PC-3 (cell line): ENCODE data around the gene HAGHL. TPM values are rescaled to one million over a fixed set of nuclear protein-coding genes. Genes with fewer than 3 reads are reported as not detected.

Experiments
- ATAC-seq: fragments of 200-7000 bp; cut with Tn5 transposase; 2 replicates; pipeline ENCODE4 v1.9.1; 2020; ENCODE audit warnings: mild to moderate bottlenecking, moderate library complexity
- BruUV-seq: library from RNA; stranded (reverse); fragments of 400-500 nt; replicated peaks from 2 replicates; lab custom pipeline; 2021; lab: Mats Ljungman, UMichigan
- CTCF ChIA-PET: fragments of 300-600 bp; sonication (Branson Sonifier 250); formaldehyde crosslinking; loops from one replicate; lab custom pipeline; 2022; ENCODE audit warnings: antibody characterized with exemption; lab: Charles Lee
- POLR2A ChIA-PET: fragments of 300-600 bp; sonication (Branson Sonifier 250); formaldehyde crosslinking; loops from one replicate; lab custom pipeline; 2022; ENCODE audit warnings: antibody characterized with exemption; ENCODE audit not compliant: unreplicated experiment; lab: Charles Lee
- DNase-seq: peaks from one replicate; pipeline ENCODE4 v3.0.0-alpha.2; 2015
- H2AFZ ChIP-seq: fragments of 300-600 bp; sonication (generic); 2 replicates; pipeline ENCODE4 v1.6.0; 2016; ENCODE audit warnings: antibody characterized with exemption, low read length
- H3F3A ChIP-seq: fragments of 300-600 bp; sonication (generic); one replicate; pipeline ENCODE4 v1.6.0; 2017; ENCODE audit warnings: antibody characterized with exemption, low read length, control low read depth, mild to moderate bottlenecking; ENCODE audit not compliant: unreplicated experiment
- H3K27ac ChIP-seq: fragments of 300-600 bp; sonication (generic); 2 replicates; pipeline ENCODE4 v1.5.1; 2016; ENCODE audit warnings: mild to moderate bottlenecking, low read length
- H3K27me3 ChIP-seq: fragments of 300-600 bp; sonication (generic); 2 replicates; pipeline ENCODE4 v1.6.1; 2016; ENCODE audit warnings: low read length, mixed read lengths
- H3K36me3 ChIP-seq: fragments of 300-600 bp; sonication (generic); 2 replicates; pipeline ENCODE4 v1.6.1; 2016; ENCODE audit warnings: low read depth, mixed run types, low read length, mixed read lengths
- H3K4me1 ChIP-seq: fragments of 300-600 bp; sonication (generic); 2 replicates; pipeline ENCODE4 v1.5.1; 2016; ENCODE audit warnings: low read length; ENCODE audit not compliant: insufficient read depth
- H3K4me2 ChIP-seq: fragments of 300-600 bp; sonication (generic); 2 replicates; pipeline ENCODE4 v1.6.0; 2016; ENCODE audit warnings: low read length
- H3K4me3 ChIP-seq: fragments of 300-600 bp; sonication (generic); 2 replicates; pipeline ENCODE4 v1.5.1; 2016; ENCODE audit warnings: mild to moderate bottlenecking, low read length, mixed read lengths
- H3K79me2 ChIP-seq: fragments of 300-600 bp; sonication (generic); 2 replicates; pipeline ENCODE4 v1.6.1; 2017; ENCODE audit warnings: low read length, mixed read lengths
- H3K9ac ChIP-seq: fragments of 300-600 bp; sonication (generic); 2 replicates; pipeline ENCODE4 v1.6.0; 2016; ENCODE audit warnings: mild to moderate bottlenecking, low read length
- H3K9me2 ChIP-seq: fragments of 300-600 bp; sonication (generic); replicated peaks from 2 replicates; pipeline ENCODE4 v1.6.1; 2016; ENCODE audit warnings: mixed run types, low read length, mixed read lengths
- H3K9me3 ChIP-seq: fragments of 300-600 bp; sonication (generic); 2 replicates; pipeline ENCODE4 v1.6.1; 2016; ENCODE audit warnings: low read length, mixed read lengths
- H4K20me1 ChIP-seq: fragments of 300-600 bp; sonication (generic); 2 replicates; pipeline ENCODE4 v1.6.1; 2016; ENCODE audit warnings: low read length, mixed read lengths
- CTCF ChIP-seq: fragments of 300-600 bp; sonication (generic); conservative IDR thresholded peaks from 2 replicates; pipeline ENCODE4 v1.5.1; 2017; ENCODE audit warnings: antibody characterized with exemption, low read depth, mild to moderate bottlenecking, low read length
- EZH2 ChIP-seq: fragments of 300-600 bp; sonication (generic); IDR thresholded peaks from one replicate; pipeline ENCODE4 v1.6.1; 2017; ENCODE audit warnings: antibody characterized with exemption, mild to moderate bottlenecking, low read length; ENCODE audit not compliant: unreplicated experiment
- EZH2phosphoT487 ChIP-seq: fragments of 300-600 bp; sonication (generic); IDR thresholded peaks from 2 replicates; pipeline ENCODE4 v1.6.1; 2018; ENCODE audit warnings: mild to moderate bottlenecking, antibody characterized with exemption, low read length, borderline replicate concordance
- intact Hi-C: fragments of 100-400 bp; cut with micrococcal nuclease; formaldehyde crosslinking; loops from 2 replicates; pipeline ENCODE4 v1.9.0; 2023
- total RNA-seq: library from RNA; depleted of rRNA; stranded (reverse); fragments of >200 nt; gene quantifications from 2 replicates; pipeline ENCODE4 v1.2.3, GENCODE V29; 2014

The HAGHL gene
- total RNA-seq, 1 experiment from 2014 or later = 16.4 TPM

DNA sequence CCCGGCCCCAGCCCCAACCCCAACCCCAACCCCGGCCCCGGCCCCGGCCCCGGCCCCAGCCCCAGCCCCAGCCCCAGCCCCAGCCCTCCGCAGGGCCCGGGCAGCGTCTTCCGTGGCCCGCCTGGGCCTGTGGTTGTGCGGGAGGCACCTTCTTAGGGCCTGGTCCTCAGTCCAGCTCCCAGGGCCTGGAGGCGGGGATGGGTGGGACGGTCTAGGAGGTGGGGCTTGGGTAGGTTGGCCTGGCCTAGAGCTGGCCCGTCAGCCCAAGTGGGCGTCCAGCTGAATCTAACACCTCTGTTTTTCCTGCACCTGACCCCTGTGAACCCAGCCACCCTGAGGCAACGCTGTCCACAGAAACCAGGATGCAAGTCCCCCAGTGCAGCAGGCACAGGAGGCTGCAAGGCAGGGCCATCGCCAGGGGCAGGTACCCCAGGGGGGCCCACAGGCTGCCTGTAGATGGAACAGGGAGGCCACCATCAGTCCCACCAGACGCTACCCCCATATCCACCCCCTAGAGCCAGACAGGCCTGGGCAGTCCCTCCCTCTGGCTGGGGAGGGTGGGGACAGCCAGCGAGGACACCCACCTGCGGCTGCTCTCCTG lies 42.4 kb downstream of the HAGHL start:
- H3K27ac ChIP-seq = no peak overlapping the region
- no peak for ATAC-seq
- H2AFZ ChIP-seq = no peak overlapping the region
- H3K9me2 ChIP-seq = no peaks in the 10 kb centered on the region
- no peaks in the 10 kb centered on the region for H3K79me2 ChIP-seq
- intact Hi-C loops = no loop called here
- no peak overlapping the region for H3K4me2 ChIP-seq
- CTCF ChIA-PET = no interaction called here
- H3F3A ChIP-seq = no peaks in the 10 kb centered on the region
- H3K9me3 ChIP-seq = no peaks in the 10 kb centered on the region
- H3K4me3 ChIP-seq = no peak overlapping the region
- POLR2A ChIA-PET = no interaction called here
- no peak overlapping the region for H3K9ac ChIP-seq
- no peak for DNase-seq
- no peaks in the 10 kb centered on the region for H4K20me1 ChIP-seq
- H3K27me3 ChIP-seq = no peaks in the 10 kb centered on the region
- BruUV-seq = no TSS peak
- TF ChIP-seq EZH2 (no peak), EZH2phosphoT487 (no peak), CTCF (no peak)
- no peaks in the 10 kb centered on the region for H3K36me3 ChIP-seq
- H3K4me1 ChIP-seq = no peaks in the 10 kb centered on the region

- Histone ChIP-seq H4K20me1 (no peaks in the 10 kb centered on the region), H3K36me3 (no peaks in the 10 kb centered on the region), H3K4me1 (no peaks in the 10 kb centered on the region), H3K27ac (no peak overlapping the region), H3K9ac (no peak overlapping the region), H3K9me2 (no peaks in the 10 kb centered on the region), H3K4me2 (no peak overlapping the region), H3K4me3 (no peak overlapping the region), H3K9me3 (no peaks in the 10 kb centered on the region), H3F3A (no peaks in the 10 kb centered on the region), H3K79me2 (no peaks in the 10 kb centered on the region), H2AFZ (no peak overlapping the region), H3K27me3 (no peaks in the 10 kb centered on the region)
- DNase-seq (no peak), ATAC-seq (no peak)
- POLR2A ChIA-PET = no interaction called here
- intact Hi-C loops = no loop called here
- TF ChIP-seq CTCF (no peak), EZH2phosphoT487 (no peak), EZH2 (no peak)
- CTCF ChIA-PET = no interaction called here
- BruUV-seq = no TSS peak
These were observed 43.0 kb downstream of the HAGHL start for GRCh38 chr16:769934-770333.

- H3F3A ChIP-seq = no peaks in the 10 kb centered on the region
- no peak for DNase-seq
- H3K36me3 ChIP-seq = no peaks in the 10 kb centered on the region
- H3K9ac ChIP-seq = no peak overlapping the region
- H3K9me3 ChIP-seq = no peaks in the 10 kb centered on the region
- H3K79me2 ChIP-seq = no peaks in the 10 kb centered on the region
- intact Hi-C loops = no loop called here
- H2AFZ ChIP-seq = no peak overlapping the region
- no peaks in the 10 kb centered on the region for H3K27me3 ChIP-seq
- POLR2A ChIA-PET = no interaction called here
- no peaks in the 10 kb centered on the region for H3K4me1 ChIP-seq
- no peaks in the 10 kb centered on the region for H3K9me2 ChIP-seq
- H4K20me1 ChIP-seq = no peaks in the 10 kb centered on the region
- no peak for TF ChIP-seq CTCF
- TF ChIP-seq EZH2phosphoT487 = no peak
- TF ChIP-seq EZH2 = no peak
- ATAC-seq = no peak
- H3K27ac ChIP-seq = no peak overlapping the region
- no peak overlapping the region for H3K4me3 ChIP-seq
- no peak overlapping the region for H3K4me2 ChIP-seq
- CTCF ChIA-PET = no interaction called here
- BruUV-seq = no TSS peak
These were observed 43.5 kb downstream of the HAGHL start for GRCh38 chr16:770411-770810.
